ENCODE results near the gene AHCYL1.

DNA sequence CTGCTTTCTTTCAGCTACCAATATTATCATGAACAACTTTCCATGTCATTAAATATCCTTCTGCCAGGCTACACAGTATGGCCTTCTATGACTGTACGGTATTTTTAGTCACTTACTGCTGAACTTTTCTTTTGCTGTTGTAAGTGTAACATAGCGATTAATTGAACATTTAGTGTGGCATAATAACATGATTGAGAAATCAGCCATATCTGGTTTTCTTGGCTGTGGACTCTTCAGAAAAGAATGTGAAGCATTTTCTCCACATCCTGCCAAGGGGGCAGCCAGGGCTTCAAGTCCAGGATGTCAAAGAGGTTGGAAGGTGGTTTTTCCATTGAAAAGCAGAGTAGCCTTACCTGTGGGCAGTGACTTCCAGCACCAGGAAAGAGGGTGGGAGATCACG is 8.8 kb upstream of the AHCYL1 start:
- TF ChIP-seq YY1 (IDR thresholded peaks at IDR 0.05; ENCODE audit: insufficient read depth, insufficient read length) = no peak
- TF ChIP-seq ZNF274 (IDR thresholded peaks at IDR 0.05; ENCODE audit: low read depth, low read length) = no peak
